ENCODE data around the gene CIDEB.

The CIDEB gene

GRCh38 chr14:24312736-24313507, 5.1 kb upstream of the CIDEB start:
- DNase-seq = peak; percentile 83 to 94 (median 90)

- peak; percentile 61 to 88 (median 76) for DNase-seq
These were observed 4.2 kb upstream of the CIDEB start for GRCh38 chr14:24311837-24312615.

GRCh38 chr14:24310646-24311604, 3.1 kb upstream of the CIDEB start, which contains the start of gene LTB4R:
TSS of gene LTB4R (plus strand) at chr14:24311502. CDS start at chr14:24315652, 4,150 bp downstream.
- DNase-seq = peak in 3 of 4 experiments; percentile 41 to 73 (median 68)

- no peak for DNase-seq
These were observed 2.5 kb upstream of the CIDEB start for GRCh38 chr14:24310265-24310645.

GRCh38 chr14:24309538-24310264, 1.9 kb upstream of the CIDEB start, which contains the start of gene LTB4R2:
TSS of gene LTB4R2 (plus strand) at chr14:24310140. CDS start at chr14:24310665, 525 bp downstream.
- DNase-seq = no peak

- DNase-seq = no peak
These were observed 756 bp upstream of the CIDEB start for GRCh38 chr14:24308342-24309124.

- DNase-seq = no peak
These were observed 612 bp downstream of the CIDEB start for GRCh38 chr14:24307156-24307574.

- DNase-seq = no peak
These were observed 3.8 kb downstream of the CIDEB start for GRCh38 chr14:24304019-24304387.

GRCh38 chr14:24300326-24300980, 7.3 kb downstream of the CIDEB start:
- peak in 3 of 4 experiments; percentile 27 to 37 (median 35) for DNase-seq

- DNase-seq = peak; percentile 94 to 97 (median 97)
These were observed 8.3 kb downstream of the CIDEB start, which contains the start of the genes DHRS1 and NOP9 for GRCh38 chr14:24299255-24300191. TSS of gene DHRS1 (minus strand) at chr14:24299780. CDS start at chr14:24299106, 674 bp downstream. TSS of gene NOP9 (plus strand) at chr14:24299850. CDS start at chr14:24299955, 105 bp downstream.

- DNase-seq = peak; percentile 32 to 61 (median 36)
These were observed 8.9 kb downstream of the CIDEB start for GRCh38 chr14:24298892-24299254.

- peak; percentile 38 to 64 (median 46) for DNase-seq
These were observed 10.4 kb downstream of the CIDEB start for GRCh38 chr14:24297190-24297964.

- DNase-seq = peak; percentile 86 to 93 (median 90)
These were observed 11.2 kb downstream of the CIDEB start for GRCh38 chr14:24296341-24297157.

- DNase-seq = no peak
These were observed 14.3 kb downstream of the CIDEB start for GRCh38 chr14:24293525-24293924.

- DNase-seq = peak in 1 of 4 experiments; percentile 45
These were observed 15.5 kb downstream of the CIDEB start for GRCh38 chr14:24292118-24292807.

GRCh38 chr14:24291446-24292117, 16.2 kb downstream of the CIDEB start:
- no peak for DNase-seq

All from suppressor macrophage (primary cell).